Panc1 (cell line): ENCODE data around the gene FGF19. TPM values are rescaled to one million over a fixed set of nuclear protein-coding genes. Genes with fewer than 3 reads are reported as not detected.

Source experiments
- ATAC-seq: fragments of 200-7000 bp; cut with Tn5 transposase; 2 replicates; pipeline ENCODE4 v1.9.1; 2020; ENCODE audit warnings: mild to moderate bottlenecking, moderate library complexity
- BruUV-seq: library from RNA; stranded (reverse); fragments of 400-500 nt; replicated peaks from 2 replicates; lab custom pipeline; 2021; lab: Mats Ljungman, UMichigan
- CTCF ChIA-PET: fragments of 300-600 bp; sonication (Branson Sonifier 250); formaldehyde crosslinking; loops from one replicate; lab custom pipeline; 2022; ENCODE audit warnings: antibody characterized with exemption; lab: Charles Lee
- POLR2A ChIA-PET: fragments of 300-600 bp; sonication (Branson Sonifier 250); formaldehyde crosslinking; loops from one replicate; lab custom pipeline; 2022; ENCODE audit warnings: antibody characterized with exemption; lab: Charles Lee
- DNase-seq: peaks from one replicate; pipeline ENCODE4 v3.0.0-alpha.2; 2010; ENCODE audit warnings: low read depth, low spot score
- H3K27ac ChIP-seq: 2 replicates; pipeline ENCODE4 v1.5.1; 2011; ENCODE audit warnings: mild to moderate bottlenecking, low read length, inconsistent platforms
- H3K27me3 ChIP-seq: fragments of 200-500 bp; sonication (Bioruptor generic); 2 replicates; pipeline ENCODE4 v1.6.0; 2014; ENCODE audit warnings: low read length, inconsistent platforms; ENCODE audit not compliant: control insufficient read depth, insufficient read depth
- H3K36me3 ChIP-seq: fragments of 200-500 bp; sonication (Bioruptor generic); 2 replicates; pipeline ENCODE4 v1.5.1; 2014; ENCODE audit warnings: inconsistent platforms, mild to moderate bottlenecking, low read length, moderate library complexity; ENCODE audit not compliant: control insufficient read depth, insufficient read depth
- H3K4me1 ChIP-seq: 2 replicates; pipeline ENCODE4 v1.5.1; 2011; ENCODE audit warnings: inconsistent platforms, mild to moderate bottlenecking, low read length, moderate library complexity; ENCODE audit not compliant: control insufficient read depth, insufficient read depth
- H3K4me3 ChIP-seq, 2 experiments: 2 replicates each; pipeline ENCODE4 v1.5.1; 2011 to 2012; ENCODE audit warnings: low read depth in 2 of 2, low read length in 2 of 2, mild to moderate bottlenecking in 2 of 2, inconsistent platforms in 1 of 2, moderate library complexity in 1 of 2
- H3K9me3 ChIP-seq: fragments of 200-500 bp; sonication (Bioruptor generic); 2 replicates; pipeline ENCODE4 v1.5.1; 2014; ENCODE audit warnings: low read depth, mild to moderate bottlenecking, inconsistent platforms, low read length, moderate library complexity; ENCODE audit not compliant: control insufficient read depth, insufficient read depth
- CTCF ChIP-seq: fragments of 450-650 bp; IDR thresholded peaks from 2 replicates; pipeline ENCODE4 v1.5.1; 2017; ENCODE audit warnings: mild to moderate bottlenecking
- POLR2AphosphoS5 ChIP-seq: IDR thresholded peaks from 2 replicates; pipeline ENCODE4 v1.6.1; 2012; ENCODE audit warnings: mild to moderate bottlenecking, low read depth, low read length, moderate library complexity
- REST ChIP-seq, 2 experiments: IDR thresholded peaks; 2 replicates each; pipeline ENCODE4 v1.6.1; 2011 to 2012; ENCODE audit warnings: low read depth in 2 of 2, control low read depth in 1 of 2, low read length in 1 of 2, mild to moderate bottlenecking in 1 of 2, moderate library complexity in 1 of 2; ENCODE audit not compliant: insufficient read depth in 1 of 2
- SIN3A ChIP-seq: IDR thresholded peaks from 2 replicates; pipeline ENCODE4 v1.6.1; 2012; ENCODE audit warnings: low read depth, mild to moderate bottlenecking, low read length, moderate library complexity, borderline replicate concordance; ENCODE audit not compliant: insufficient read depth
- TCF7L2 ChIP-seq: IDR thresholded peaks from 2 replicates; pipeline ENCODE4 v1.6.1; 2011; ENCODE audit warnings: mild to moderate bottlenecking, low read depth, low read length, inconsistent platforms
- in situ Hi-C: cut with HindIII; loops from 2 replicates; pipeline ENCODE4 v1.10.0; 2016; ENCODE audit warnings: low sequenced_read_pairs, low pct_unique_long_range_greater_than_20kb
- intact Hi-C: fragments of 100-400 bp; cut with micrococcal nuclease; formaldehyde crosslinking; loops from one replicate; pipeline ENCODE4 v1.10.0; 2022; ENCODE audit not compliant: unreplicated experiment
- total RNA-seq: library from RNA; stranded (reverse); gene quantifications from one replicate; pipeline ENCODE4 v1.2.1, GENCODE V29; 2021; ENCODE audit not compliant: unreplicated experiment

The FGF19 gene
- total RNA-seq, 1 experiment from 2014 or later, result not detected

- Histone ChIP-seq H3K27ac (no peak overlapping the region), H3K4me1 (peaks cover 6% of the 10 kb centered on the region), H3K36me3 (no peaks in the 10 kb centered on the region), H3K9me3 (no peaks in the 10 kb centered on the region), H3K4me3 (no peak overlapping the region), H3K27me3 (no peaks in the 10 kb centered on the region)
- no peak for DNase-seq
- intact Hi-C loops, result no loop called here
- no peak for TF ChIP-seq SIN3A
- TF ChIP-seq CTCF, result no peak
- TF ChIP-seq TCF7L2, result no peak
- no peak for TF ChIP-seq POLR2AphosphoS5
- TF ChIP-seq REST (IDR thresholded peaks at IDR 0.05; ENCODE audit: insufficient read depth in 1 of 2, low read depth in 2 of 2, low read length in 1 of 2), result no peak
- ChIA-PET POLR2A (no interaction called here), CTCF (no interaction called here)
- in situ Hi-C loops, result no loop called here
- no peak for ATAC-seq
- BruUV-seq, result no TSS peak
Measured at GRCh38 chr11:69660001-69660500, 43.8 kb downstream of the FGF19 start.

- Histone ChIP-seq H3K4me1 (peaks cover 11% of the 10 kb centered on the region), H3K9me3 (no peaks in the 10 kb centered on the region), H3K27ac (no peak overlapping the region), H3K4me3 (no peak overlapping the region), H3K27me3 (no peaks in the 10 kb centered on the region), H3K36me3 (no peaks in the 10 kb centered on the region)
- ATAC-seq (no peak), DNase-seq (no peak)
- TF ChIP-seq SIN3A (no peak), CTCF (no peak), TCF7L2 (no peak), POLR2AphosphoS5 (no peak), REST (IDR thresholded peaks at IDR 0.05; ENCODE audit: insufficient read depth in 1 of 2, low read depth in 2 of 2, low read length in 1 of 2) (no peak)
- ChIA-PET CTCF (no interaction called here), POLR2A (no interaction called here)
- intact Hi-C loops, result no loop called here
- BruUV-seq, result no TSS peak
- in situ Hi-C loops, result no loop called here
Measured at GRCh38 chr11:69659591-69659990, 44.2 kb downstream of the FGF19 start.
